Ishikawa (cell line): ENCODE measurements around the gene SLC7A14.

Experiments
- CEBPB ChIP-seq: IDR thresholded peaks from 2 replicates; pipeline ENCODE4 v1.6.1; 2012
- CREB1 ChIP-seq: IDR thresholded peaks from 2 replicates; pipeline ENCODE4 v1.6.1; 2012; ENCODE audit warnings: low read depth
- EGR1 ChIP-seq: IDR thresholded peaks from 2 replicates; pipeline ENCODE4 v1.6.1; 2012
- EP300 ChIP-seq: IDR thresholded peaks from 2 replicates; pipeline ENCODE4 v1.6.1; 2012; ENCODE audit warnings: borderline replicate concordance
- FOXM1 ChIP-seq: IDR thresholded peaks from 2 replicates; pipeline ENCODE4 v1.6.1; 2012; ENCODE audit warnings: low read depth, borderline replicate concordance
- NFIC ChIP-seq: IDR thresholded peaks from 2 replicates; pipeline ENCODE4 v1.6.1; 2012
- RAD21 ChIP-seq: IDR thresholded peaks from 2 replicates; pipeline ENCODE4 v1.6.1; 2012; ENCODE audit warnings: low read depth
- TAF1 ChIP-seq: IDR thresholded peaks from 2 replicates; pipeline ENCODE4 v1.6.1; 2012; ENCODE audit warnings: low read depth, mild to moderate bottlenecking
- TCF12 ChIP-seq: IDR thresholded peaks from 2 replicates; pipeline ENCODE4 v1.6.1; 2012; ENCODE audit warnings: low read depth
- TEAD4 ChIP-seq: IDR thresholded peaks from 2 replicates; pipeline ENCODE4 v1.6.1; 2012
- USF1 ChIP-seq: IDR thresholded peaks from 2 replicates; pipeline ENCODE4 v1.6.1; 2012
- YY1 ChIP-seq: IDR thresholded peaks from 2 replicates; pipeline ENCODE4 v1.6.1; 2012; ENCODE audit warnings: low read depth
- ZBTB7A ChIP-seq: IDR thresholded peaks from 2 replicates; pipeline ENCODE4 v1.6.1; 2012; ENCODE audit warnings: low read depth
- TF ChIP-seq, protein P1 (sequence below): IDR thresholded peaks from 2 replicates; pipeline ENCODE4 v1.6.1; 2012; ENCODE audit warnings: low read depth, mild to moderate bottlenecking
- TF ChIP-seq, protein P2 (sequence below): IDR thresholded peaks from 2 replicates; pipeline ENCODE4 v1.6.1; 2012

Gene SLC7A14

GRCh38 chr3:170473358-170473757 lies 112.5 kb downstream of the SLC7A14 start:
- TF ChIP-seq EP300 (no peak), FOXM1 (no peak), RAD21 (no peak), USF1 (no peak), ZBTB7A (no peak), TCF12 (no peak), TAF1 (no peak), CEBPB (no peak), TEAD4 (no peak), EGR1 (no peak), YY1 (no peak), NFIC (no peak), CREB1 (no peak)
- TF ChIP-seq, protein P1, sequence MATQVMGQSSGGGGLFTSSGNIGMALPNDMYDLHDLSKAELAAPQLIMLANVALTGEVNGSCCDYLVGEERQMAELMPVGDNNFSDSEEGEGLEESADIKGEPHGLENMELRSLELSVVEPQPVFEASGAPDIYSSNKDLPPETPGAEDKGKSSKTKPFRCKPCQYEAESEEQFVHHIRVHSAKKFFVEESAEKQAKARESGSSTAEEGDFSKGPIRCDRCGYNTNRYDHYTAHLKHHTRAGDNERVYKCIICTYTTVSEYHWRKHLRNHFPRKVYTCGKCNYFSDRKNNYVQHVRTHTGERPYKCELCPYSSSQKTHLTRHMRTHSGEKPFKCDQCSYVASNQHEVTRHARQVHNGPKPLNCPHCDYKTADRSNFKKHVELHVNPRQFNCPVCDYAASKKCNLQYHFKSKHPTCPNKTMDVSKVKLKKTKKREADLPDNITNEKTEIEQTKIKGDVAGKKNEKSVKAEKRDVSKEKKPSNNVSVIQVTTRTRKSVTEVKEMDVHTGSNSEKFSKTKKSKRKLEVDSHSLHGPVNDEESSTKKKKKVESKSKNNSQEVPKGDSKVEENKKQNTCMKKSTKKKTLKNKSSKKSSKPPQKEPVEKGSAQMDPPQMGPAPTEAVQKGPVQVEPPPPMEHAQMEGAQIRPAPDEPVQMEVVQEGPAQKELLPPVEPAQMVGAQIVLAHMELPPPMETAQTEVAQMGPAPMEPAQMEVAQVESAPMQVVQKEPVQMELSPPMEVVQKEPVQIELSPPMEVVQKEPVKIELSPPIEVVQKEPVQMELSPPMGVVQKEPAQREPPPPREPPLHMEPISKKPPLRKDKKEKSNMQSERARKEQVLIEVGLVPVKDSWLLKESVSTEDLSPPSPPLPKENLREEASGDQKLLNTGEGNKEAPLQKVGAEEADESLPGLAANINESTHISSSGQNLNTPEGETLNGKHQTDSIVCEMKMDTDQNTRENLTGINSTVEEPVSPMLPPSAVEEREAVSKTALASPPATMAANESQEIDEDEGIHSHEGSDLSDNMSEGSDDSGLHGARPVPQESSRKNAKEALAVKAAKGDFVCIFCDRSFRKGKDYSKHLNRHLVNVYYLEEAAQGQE = no peak
- TF ChIP-seq, protein P2, sequence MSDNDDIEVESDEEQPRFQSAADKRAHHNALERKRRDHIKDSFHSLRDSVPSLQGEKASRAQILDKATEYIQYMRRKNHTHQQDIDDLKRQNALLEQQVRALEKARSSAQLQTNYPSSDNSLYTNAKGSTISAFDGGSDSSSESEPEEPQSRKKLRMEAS = no peak

GRCh38 chr3:170471149-170471548 lies 114.7 kb downstream of the SLC7A14 start:
- TF ChIP-seq TCF12 (no peak), ZBTB7A (no peak), CREB1 (no peak), TAF1 (no peak)

DNA sequence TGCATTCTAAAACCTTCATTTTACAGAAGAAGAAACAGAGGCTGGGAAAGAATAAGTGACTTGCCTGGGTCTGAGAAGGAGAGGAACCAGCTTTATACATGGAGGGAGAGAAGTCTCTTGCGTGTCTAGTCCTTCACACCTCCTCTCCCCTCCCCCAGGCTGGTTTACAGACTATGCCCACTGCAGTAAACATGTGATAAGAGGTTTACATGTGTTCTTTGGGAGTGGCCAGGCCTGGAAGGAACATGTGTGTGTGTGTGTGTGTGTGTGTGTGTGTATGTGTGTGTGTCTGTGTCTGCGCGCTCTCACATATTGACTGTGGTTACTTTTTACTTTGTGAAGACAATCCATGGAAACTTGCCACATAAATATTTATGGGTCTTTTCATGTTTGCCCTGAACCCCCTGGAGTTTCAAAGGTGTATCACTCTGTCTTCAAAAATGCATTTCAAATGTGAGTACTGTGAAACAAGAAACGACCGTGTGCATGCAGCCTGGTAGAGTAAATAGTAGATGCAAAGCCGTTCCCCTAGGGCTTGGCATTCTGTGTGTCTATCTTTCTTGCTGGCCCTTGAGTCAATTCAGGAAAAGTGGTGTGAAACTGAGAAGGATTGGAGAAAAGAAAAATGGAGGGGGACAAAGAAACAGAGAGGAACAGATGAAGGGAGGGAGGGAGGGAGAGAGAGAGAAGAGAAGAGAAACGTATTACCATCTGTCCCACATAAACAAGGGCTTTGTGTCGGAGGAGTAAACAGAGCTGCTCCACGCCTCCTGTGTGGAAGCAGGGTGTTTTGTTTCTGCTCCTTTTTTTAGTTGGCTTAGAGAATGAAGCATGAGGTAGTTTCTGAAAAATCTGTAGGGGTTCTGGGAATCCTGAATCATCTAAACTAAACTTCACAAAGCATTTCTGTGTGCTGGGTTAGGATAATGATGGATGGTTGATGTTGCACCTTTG lies 115.5 kb downstream of the SLC7A14 start:
- no peak for TF ChIP-seq EGR1
- TF ChIP-seq RAD21 = no peak
- TF ChIP-seq, protein P1 = no peak
- TF ChIP-seq USF1 = no peak
- no peak for TF ChIP-seq TAF1
- no peak for TF ChIP-seq NFIC
- no peak for TF ChIP-seq TEAD4
- TF ChIP-seq CREB1 = no peak
- TF ChIP-seq, protein P2 = no peak
- TF ChIP-seq EP300 = no peak
- TF ChIP-seq TCF12 = no peak
- TF ChIP-seq FOXM1 = no peak

DNA sequence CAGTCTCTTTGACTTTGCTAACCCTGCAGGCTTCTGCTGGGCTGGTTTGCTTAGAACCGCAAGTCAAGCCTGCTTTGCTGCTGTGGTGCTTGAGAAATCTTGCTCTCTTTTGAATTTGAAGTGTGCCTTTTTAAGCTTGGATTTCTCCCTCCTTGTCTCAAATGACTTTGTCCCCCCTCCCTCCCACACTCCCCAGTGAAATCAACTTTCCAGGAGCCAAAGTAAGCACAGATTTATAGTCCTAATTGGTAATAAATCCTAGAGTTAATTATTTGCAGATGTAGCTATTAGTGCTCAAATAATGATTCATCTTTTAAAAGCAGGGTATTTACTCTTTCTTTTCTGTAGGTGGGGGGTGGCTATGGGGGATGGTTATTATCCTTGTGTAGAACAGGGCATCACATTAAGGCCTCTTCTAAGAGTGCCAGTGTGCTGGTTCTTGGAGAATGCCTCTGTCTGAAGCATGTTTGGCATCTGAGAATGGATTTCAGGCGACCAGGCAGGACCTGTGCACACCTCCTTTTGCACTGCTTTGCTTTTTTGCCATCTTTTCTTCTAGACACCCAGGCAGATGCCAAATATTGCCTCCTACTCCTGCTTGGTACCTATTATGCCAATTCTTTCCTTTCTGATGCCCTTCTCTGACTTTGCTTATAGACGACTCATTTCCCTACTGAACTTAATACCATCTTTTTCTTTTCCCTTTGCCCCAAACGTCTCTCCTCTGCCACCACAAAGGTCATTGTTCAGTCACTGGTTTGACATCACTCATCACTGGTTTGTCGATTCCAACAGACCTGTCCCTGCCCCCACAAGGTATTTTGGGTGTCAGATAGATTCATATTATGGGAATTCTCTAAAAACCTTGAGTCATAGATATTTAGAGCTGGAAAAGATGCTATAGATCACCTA lies 116.5 kb downstream of the SLC7A14 start:
- TF ChIP-seq FOXM1 (no peak), EGR1 (no peak), TEAD4 (no peak), CREB1 (no peak), TCF12 (no peak), CEBPB (no peak), USF1 (no peak), RAD21 (no peak)
- TF ChIP-seq, protein P2 = no peak
